NCI-H187 treated with DMSO at 0.1 percent for 48 hours (cell line): ENCODE data around the gene CRB2.
"Not testable (repeated sequence)": the region's sequence is repeated elsewhere in the genome, so short reads cannot be mapped to it uniquely, and the experiment has no call there.

Experiments used
- DNase-seq: peaks from one replicate; lab custom pipeline; 2025; lab: John Stamatoyannopoulos, UW

Gene CRB2

DNA sequence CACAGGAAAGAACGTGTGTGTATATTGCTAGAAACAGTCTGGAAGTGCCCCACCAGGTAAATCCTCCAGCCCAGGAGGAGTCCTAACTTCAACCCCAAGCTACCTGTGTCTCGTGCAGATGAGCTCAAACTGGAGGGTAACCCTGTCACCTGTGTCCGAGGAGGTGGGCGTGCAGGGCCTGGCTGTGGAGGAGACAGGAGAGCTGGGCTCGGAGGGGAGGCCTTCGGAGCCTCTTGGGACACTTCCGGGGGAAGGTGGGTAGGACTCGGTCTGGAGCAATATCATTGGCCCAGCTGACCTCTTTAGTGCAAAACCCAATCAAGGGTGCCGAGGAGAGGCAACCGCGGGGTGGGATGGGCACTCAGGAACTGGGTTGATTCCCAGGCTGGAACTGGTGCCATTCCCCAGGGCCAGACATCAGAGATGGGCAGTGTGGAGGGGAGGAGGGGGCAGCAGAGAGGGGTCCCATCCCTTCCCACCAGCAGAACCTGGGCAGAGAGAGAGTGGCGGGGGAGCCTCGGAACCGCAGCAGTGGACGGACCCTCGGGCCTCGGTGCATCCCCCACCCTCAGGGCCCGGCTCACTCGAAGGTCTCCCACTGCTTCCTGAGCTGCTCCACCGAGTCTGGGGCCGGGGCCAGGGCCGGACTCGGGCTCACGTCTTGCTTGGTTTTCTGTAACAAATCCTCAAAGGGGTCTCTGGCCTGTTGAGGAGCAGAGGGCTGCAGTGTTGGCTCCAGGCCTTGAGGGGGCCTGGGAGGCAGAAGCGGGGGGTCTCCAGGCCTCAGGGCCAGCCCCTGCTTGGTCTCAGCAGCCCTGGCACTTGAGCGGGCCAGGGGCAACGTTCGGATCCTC, 25.1 kb downstream of the CRB2 start:
- DNase-seq = no peak

- no peak for DNase-seq
Observed at GRCh38 chr9:123382653-123383511, 26.9 kb downstream of the CRB2 start.

GRCh38 chr9:123383512-123384170, 27.6 kb downstream of the CRB2 start:
- no peak for DNase-seq

DNA sequence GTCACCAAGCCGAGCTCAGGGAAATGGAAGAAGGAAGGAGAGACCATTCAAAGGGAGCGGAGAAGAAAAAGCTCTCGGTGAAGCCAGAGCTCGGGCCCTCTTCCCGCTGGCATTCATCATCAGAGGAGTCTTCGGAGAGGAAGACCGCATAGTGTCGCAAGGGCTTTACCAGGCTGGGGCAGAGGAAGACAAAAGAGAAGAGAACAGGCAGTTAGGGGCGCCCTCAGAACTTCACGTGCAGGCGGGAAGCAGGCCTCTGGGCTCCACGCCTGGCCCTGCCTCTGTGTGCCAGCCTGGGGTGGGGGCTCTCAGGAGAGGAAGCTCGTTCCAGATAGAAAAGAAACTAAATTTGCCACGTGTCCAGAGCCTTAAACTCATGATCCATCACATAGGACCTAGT, 31.7 kb downstream of the CRB2 start:
- no peak for DNase-seq

GRCh38 chr9:123389070-123389469, 33.1 kb downstream of the CRB2 start:
- DNase-seq = no peak

GRCh38 chr9:123389698-123390097, 33.7 kb downstream of the CRB2 start:
- no peak for DNase-seq

- no peak for DNase-seq
Observed at GRCh38 chr9:123390337-123391135, 34.5 kb downstream of the CRB2 start.

DNA sequence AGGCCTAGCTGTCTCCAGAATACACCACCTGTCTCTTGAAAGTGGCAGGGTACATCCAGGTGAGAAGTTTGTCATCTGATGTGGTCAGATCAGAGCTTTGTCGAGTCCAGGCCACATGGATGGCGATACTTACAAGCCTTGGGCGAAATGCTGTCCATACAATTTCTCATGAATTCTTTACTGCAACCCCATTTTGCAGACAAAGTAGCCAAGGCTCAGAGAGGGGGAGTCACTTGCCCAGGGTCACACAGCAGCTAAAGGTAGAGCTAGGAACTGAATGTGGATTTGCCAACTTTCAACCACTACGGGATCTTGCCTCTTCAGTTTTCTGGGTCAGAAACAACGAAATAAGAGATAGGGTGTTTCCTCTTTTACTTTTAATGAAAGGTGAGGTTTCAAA, 35.2 kb downstream of the CRB2 start:
- no peak for DNase-seq

DNA sequence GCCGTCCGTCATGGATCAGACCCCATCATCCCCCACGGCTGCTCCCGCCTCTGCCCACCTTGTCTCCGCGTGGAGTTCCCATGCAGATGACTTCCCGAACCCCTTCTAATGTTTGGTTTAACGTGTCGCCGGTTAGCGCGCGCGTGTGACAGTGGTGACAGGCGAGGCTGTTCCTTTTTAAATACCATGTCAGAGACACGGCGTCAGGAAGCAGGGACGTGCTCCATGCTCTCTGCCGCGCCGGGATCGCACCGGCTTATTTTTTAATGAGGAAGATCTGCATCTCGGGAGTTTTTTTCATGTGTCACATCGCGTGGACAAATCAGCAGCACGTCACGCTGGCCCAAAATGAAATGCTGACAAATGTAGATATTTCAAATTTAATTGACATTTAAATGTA, 35.9 kb downstream of the CRB2 start:
- no peak for DNase-seq

DNA sequence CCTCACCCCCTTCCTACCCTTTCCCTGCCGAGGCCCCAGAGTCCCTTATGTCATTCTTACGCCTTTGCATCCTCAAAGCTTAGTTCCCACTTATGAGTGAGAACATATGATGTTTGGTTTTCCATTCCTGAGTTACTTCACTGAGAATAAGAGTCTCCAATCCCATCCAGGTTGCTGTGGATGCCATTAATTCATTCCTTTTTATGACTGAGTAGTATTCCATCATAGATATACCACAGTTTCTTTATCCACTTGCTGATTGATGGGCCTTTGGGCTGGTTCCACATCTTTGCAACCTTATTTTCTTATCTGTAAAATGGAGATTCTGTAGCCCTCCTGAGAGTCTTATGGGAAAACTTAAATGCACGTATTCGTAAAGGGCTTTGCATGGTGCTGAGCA, 36.8 kb downstream of the CRB2 start:
- DNase-seq = no peak

GRCh38 chr9:123394291-123395235, 38.6 kb downstream of the CRB2 start:
- no peak for DNase-seq

DNA sequence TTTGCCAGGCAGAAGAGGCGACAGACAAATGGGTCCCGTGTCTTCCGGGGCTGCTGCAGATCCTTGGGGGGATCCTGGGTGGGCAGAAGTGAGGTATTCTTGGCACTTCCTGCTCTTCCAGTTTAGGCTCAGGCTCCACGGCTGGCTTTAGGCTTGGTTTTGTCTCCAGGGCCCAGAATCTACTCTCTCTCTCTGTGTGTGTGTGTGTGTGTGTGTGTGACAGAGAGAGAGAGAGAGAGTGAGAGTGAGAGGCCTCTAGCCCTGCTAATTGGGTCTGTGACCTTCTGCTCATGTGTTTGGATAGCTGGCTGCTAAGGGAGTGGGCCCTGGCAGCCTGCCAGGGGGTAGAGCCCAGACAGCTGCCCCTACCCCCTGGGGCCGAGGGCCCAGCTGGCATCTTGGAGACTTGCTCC, 39.3 kb downstream of the CRB2 start:
- no peak for DNase-seq

DNA sequence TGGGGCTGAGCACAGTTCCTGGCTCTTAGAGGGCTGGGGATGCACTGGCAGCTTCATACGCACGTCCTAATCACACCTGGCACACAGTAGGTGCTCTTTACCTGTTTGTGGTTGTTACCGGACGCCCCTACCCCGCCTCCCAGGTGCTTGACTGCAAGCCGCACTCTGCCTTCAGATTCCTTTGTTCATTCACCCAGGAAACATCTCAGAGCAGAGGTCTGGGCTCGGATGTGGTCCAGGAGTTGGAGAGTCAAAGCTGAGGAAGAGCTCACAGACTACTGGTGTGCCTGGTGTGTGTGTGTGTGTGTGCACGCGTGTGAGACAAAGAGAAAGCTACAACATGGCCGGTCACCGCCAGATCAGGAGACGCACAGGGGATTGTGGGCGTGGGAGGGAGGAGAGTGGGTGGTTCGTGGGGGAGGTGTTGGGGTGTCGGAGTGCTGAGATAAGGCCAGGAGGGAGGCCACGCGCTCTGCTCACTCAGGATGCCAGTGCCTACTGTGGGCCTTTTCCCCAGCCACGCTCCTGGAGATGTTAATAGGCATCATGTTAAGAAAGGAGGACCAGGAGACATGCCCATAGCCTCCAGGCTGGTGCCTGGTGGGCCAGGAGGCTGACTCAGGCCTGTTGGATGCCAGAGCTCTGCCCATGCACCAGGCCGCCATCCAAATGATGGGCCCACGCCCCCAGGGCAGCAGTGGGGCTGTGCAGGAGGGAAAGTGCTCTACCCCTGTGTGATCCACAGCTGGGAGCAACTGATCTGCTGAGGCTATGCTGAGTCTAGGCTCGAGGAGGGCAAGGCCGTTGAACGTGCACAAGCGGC, 39.9 kb downstream of the CRB2 start:
- no peak for DNase-seq

GRCh38 chr9:123397975-123398374, 42.0 kb downstream of the CRB2 start:
- no peak for DNase-seq

DNA sequence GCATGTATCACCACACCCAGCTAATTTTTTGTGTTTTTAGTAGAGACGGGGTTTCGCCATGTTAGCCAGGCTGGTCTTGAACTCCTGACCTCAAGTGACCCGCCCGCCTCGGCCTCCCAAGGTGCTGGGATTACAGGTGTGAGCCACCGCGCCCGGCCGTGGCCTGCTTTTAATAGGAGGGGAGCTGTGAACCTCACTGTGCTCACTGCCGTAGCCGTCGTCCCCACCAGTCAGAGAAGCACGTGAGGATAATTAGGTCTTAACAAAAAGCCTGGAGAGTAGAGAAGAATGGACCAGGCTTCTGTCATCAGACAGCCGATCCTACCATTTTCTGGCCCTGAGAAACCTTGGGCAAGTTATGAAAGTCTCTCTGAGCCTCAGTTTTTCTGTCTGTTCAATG, 42.9 kb downstream of the CRB2 start:
- DNase-seq = not testable (repeated sequence)

GRCh38 chr9:123399803-123400378, 43.9 kb downstream of the CRB2 start:
- no peak for DNase-seq

DNA sequence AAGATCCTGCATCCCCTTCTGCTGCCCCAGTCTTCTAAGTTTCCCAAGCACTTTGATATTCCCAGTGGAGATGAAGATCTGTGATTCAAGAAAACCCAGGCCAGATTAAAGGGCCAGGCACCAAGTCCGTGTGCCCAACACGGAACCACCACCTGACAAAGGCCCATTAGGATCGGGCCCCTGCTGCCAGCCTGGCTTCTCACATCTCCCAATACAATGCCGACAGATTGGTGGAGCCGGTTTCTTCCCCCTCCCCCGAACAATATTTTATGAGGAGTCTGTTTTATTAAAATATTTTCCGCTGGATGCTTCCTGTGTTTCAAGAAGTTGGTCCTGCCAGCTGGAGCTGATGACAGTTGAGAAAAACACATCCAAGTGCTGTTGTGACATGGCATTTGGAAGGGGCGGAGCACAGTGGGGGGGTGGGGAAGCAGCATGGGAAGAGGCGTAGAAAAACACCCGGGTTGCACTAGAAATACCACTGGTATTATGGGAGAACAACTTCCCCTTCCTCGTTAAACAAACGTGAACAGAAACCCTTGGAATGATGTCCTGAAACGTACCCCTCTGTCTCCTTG, 45.0 kb downstream of the CRB2 start:
- no peak for DNase-seq

DNA sequence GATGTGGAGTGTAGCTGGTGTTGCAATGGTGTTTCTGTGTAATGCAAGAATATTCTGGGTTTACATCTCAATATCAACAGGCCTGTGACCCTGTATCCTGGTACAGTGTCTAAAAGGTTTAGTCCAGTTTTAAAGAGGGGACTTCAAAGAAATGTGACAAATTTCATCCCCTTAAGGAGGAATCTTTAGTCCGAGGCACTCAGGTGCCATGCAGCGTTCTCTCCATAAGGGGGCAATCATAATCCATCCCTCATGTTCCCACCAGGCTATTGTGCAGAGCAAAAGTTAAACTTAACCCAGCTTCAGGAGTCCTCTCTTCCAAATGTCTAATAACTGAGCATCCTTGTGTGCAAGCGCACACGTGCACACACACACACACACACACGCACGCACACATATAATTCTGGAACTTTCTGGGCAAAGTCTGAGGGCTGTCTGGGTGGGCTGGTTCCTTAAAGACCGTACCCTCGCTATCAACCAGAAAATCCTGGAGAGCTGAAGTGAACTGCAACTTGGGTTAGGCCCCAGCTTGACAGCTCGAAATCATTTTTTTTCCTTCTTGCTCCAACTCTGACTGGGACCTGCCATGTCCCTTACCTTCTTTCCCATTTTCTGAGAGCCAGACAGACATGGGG, 46.0 kb downstream of the CRB2 start:
- no peak for DNase-seq
